Muscle of leg (tissue), 11 donors: ENCODE measurements around the gene LHX1. TPM values are rescaled to one million over a fixed set of nuclear protein-coding genes. Genes with fewer than 3 reads are reported as not detected.

Source experiments
- DNase-seq: peaks from one replicate; pipeline ENCODE4 v3.0.0; 2013
- H3K27ac ChIP-seq: one replicate; pipeline ENCODE4 v1.5.1; 2013; ENCODE audit warnings: mild to moderate bottlenecking, low read length, control low read depth
- H3K27me3 ChIP-seq: one replicate; pipeline ENCODE4 v1.6.1; 2013; ENCODE audit warnings: low read length; ENCODE audit not compliant: control insufficient read depth, insufficient read depth
- H3K36me3 ChIP-seq: one replicate; pipeline ENCODE4 v1.6.1; 2013; ENCODE audit warnings: low read length; ENCODE audit not compliant: control insufficient read depth, insufficient read depth
- H3K4me1 ChIP-seq: one replicate; pipeline ENCODE4 v1.6.1; 2013; ENCODE audit warnings: low read length; ENCODE audit not compliant: control insufficient read depth, insufficient read depth
- H3K4me3 ChIP-seq: one replicate; pipeline ENCODE4 v1.5.1; 2013; ENCODE audit warnings: low read length, control low read depth
- H3K9me3 ChIP-seq: replicated peaks from 2 replicates; pipeline ENCODE4 v1.6.1; 2013; ENCODE audit warnings: low read depth, low read length; ENCODE audit not compliant: control insufficient read depth
- WGBS: methylation state at CpG from one replicate; pipeline ENCODE4 v1.1.5; 2013; ENCODE audit warnings: missing lambda C conversion rate; ENCODE audit not compliant: insufficient coverage; 5-methylcytosine and 5-hydroxymethylcytosine counted together
- polyA plus RNA-seq, 8 donors: library from polyadenylated mRNA; unstranded; fragments of 120-200 nt; gene quantifications; one replicate each; pipeline versions ENCODE4 v1.2.1 to v1.2.3, GENCODE V29; 2013; ENCODE audit warnings: inconsistent platforms in 1 of 8, low replicate concordance in 1 of 8; ENCODE audit not compliant: insufficient read length in 8 of 8, insufficient read depth in 1 of 8
- total RNA-seq: library from RNA; stranded (reverse); fragments of 120-200 nt; gene quantifications from one replicate; pipeline ENCODE4 v1.2.4, GENCODE V29; 2013

The LHX1 gene
- total and polyA plus RNA-seq, 9 donors = 0.41 TPM; not detected in 8

DNA sequence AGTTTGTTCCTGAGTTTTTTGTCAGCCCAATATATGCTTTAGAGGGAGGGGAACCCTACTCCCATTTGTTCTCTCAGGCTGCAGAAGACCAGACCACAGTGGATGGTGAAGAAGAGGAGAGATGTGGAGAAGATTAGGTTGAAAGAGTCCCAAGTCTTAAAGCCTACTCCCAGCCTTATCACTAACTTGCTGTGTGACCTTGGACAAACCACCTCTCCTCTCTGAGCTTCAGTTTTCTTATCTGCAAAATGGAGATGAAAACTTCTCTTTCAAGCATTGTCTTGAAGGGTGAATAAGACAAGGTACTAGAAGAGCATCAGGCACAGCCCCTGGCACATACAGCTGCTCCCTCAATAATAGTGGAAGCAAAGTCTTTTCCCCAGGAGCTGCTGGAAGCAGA lies 15.1 kb upstream of the LHX1 start:
- peaks cover 72% of the 10 kb centered on the region for H3K27me3 ChIP-seq
- H3K27ac ChIP-seq = no peak overlapping the region
- no peak for DNase-seq
- H3K9me3 ChIP-seq = no peaks in the 10 kb centered on the region
- H3K4me1 ChIP-seq = no peaks in the 10 kb centered on the region
- no peak overlapping the region for H3K4me3 ChIP-seq
- H3K36me3 ChIP-seq = no peaks in the 10 kb centered on the region

DNA sequence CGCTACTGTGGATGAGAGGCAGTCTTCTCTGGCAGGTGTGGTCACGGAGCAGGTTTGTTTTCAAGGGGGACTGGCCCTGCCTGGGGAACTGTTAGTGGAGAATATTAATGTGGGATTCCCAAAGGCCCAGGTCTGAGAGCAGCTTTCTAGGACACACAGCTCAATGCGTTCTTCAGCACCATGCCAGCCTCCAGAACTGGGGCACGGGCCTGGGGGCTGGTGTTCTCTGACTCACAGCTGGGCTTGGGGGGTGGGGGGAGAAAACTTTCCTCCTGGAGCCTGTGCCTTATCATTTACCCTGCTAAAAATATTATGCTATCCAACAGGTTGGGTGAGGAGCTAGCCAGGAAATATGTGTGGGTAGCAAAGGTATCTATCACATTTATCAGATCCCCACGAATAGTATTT lies 13.5 kb upstream of the LHX1 start:
- Histone ChIP-seq H3K9me3 (no peaks in the 10 kb centered on the region), H3K36me3 (no peaks in the 10 kb centered on the region), H3K4me1 (peaks cover 4% of the 10 kb centered on the region), H3K4me3 (no peak overlapping the region), H3K27ac (no peak overlapping the region), H3K27me3 (peaks cover 85% of the 10 kb centered on the region)
- no peak for DNase-seq
- WGBS = 73% methylated on average over 2 of the region's 5 CpGs

DNA sequence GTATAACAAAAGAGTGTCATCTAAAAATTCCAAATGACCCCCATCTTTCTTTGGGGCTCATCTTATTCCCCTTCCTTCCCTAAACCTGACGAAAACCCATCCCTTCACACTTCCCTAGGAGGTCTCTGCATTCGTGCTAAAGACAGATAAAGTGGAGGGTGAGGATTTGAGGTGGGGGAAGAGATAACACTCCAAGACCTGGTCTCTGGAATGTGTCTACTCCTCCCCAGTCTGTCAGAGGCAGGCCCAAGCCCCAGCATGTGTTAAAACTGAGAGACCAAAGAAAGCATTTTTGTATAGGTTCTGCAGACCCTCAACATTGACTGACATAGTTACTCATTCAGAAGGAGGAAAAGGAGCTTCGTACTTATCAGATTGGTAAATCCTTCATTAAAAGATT lies 11.0 kb upstream of the LHX1 start:
- Histone ChIP-seq H3K27me3 (peaks cover 86% of the 10 kb centered on the region), H3K4me1 (peaks cover 4% of the 10 kb centered on the region), H3K4me3 (no peak overlapping the region), H3K9me3 (no peaks in the 10 kb centered on the region), H3K36me3 (no peaks in the 10 kb centered on the region), H3K27ac (no peak overlapping the region)
- no CpG with 5 or more reads among the region's 3 CpGs for whole genome bisulfite sequencing
- DNase-seq = no peak

DNA sequence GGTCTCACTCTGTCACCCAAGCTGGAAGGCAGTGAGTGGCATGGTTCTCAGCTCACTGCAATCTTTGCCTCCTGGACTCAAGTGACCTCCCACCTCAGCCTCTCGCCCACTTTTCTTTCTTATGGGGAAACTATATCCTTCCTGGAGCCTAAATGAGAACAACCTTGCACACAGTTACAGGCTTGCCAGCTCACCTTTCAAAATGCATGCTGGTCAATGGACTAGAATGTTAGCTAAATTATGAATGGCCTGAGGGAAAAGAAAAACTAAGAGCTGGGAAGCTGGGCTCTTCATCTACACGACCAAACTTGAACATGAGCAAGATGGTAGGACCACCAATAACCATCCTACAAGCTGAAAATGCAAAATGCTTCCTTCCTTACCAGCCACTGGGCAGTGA lies 10.6 kb upstream of the LHX1 start:
- peaks cover 6% of the 10 kb centered on the region for H3K4me1 ChIP-seq
- H3K9me3 ChIP-seq = no peaks in the 10 kb centered on the region
- H3K4me3 ChIP-seq = no peak overlapping the region
- WGBS = no CpG with 5 or more reads among the region's 2 CpGs
- DNase-seq = no peak
- H3K27ac ChIP-seq = no peak overlapping the region
- no peaks in the 10 kb centered on the region for H3K36me3 ChIP-seq
- H3K27me3 ChIP-seq = peaks cover 86% of the 10 kb centered on the region

DNA sequence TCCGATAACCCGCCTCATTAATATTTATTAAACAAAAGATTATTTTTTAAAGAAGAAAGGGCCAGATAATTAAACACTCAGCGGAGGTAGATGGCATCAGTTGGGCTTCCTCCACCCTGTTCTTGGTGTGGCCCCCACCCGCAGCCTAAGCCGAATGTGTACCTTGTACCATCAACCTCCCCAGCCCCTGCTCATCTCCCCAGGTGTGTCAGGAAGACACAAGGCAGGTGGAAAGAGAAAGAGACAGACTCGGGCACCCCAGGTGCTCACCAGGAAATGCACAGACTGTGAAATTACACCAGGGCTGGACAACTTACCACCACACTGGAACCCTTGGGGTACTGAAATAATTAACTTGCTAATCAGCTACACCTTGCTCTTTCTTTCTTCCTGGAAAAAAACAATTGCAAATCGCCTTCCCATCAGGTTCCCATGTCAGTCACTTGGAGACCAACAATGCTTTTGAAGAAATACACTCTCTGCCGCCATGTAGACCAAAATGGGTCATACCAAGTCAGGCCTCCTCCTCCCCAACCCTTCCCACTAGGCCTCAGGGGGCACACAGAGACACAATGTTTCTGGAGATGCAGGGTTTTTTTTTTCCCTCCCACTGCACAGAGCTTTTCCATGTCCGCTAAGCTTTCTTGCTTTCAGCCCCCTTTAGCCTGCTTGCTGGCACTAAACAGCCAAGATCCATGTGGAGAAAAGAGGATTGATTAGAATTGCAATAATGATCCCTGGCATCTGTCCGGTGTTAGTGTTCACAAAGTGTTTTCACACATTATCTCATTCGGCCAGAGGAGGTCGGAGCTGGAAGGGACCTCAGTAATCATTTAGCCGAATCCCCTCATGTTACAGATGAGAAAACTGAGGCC lies 8.6 kb upstream of the LHX1 start:
- no peak overlapping the region for H3K27ac ChIP-seq
- DNase-seq = no peak
- WGBS = 38% methylated on average over 7 of the region's 13 CpGs
- H3K27me3 ChIP-seq = peaks cover 87% of the 10 kb centered on the region
- no peaks in the 10 kb centered on the region for H3K9me3 ChIP-seq
- H3K36me3 ChIP-seq = no peaks in the 10 kb centered on the region
- H3K4me1 ChIP-seq = peaks cover 22% of the 10 kb centered on the region
- H3K4me3 ChIP-seq = no peak overlapping the region

DNA sequence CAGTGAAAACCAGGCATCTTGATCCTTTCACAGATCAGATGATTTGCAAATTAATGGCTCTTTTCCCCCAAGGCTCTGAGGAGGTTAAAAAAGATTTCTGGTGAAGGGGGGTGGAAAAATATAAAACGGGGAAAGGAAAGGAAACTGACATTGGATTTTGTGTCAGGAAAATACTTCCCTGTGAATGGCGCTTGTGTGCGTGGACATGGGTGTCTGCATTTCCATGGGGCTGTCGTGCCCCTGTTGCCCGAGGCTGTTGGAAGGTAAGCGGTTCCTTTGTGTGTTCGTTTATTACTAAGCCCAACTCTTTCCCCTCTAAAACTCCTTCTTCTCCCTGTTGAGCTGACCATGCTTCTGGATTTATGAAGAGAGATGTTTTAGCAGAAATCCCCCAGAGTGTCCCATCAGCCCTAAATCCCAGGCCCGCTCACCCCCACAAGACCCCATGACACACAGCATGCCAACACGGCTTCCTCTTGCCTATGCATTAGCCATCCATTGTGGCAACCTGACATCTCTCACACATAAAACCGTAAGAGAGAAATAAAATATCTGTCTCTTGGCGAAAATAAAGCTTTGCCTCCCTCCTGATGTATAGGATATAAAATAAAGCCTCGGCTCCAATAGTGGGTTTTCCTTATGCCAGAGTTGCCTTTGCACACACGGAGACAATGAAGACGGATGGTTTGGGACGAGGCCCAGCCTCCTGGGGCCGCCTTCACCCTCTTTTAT lies 7.3 kb upstream of the LHX1 start:
- Histone ChIP-seq H3K4me1 (peaks cover 35% of the 10 kb centered on the region), H3K36me3 (no peaks in the 10 kb centered on the region), H3K9me3 (no peaks in the 10 kb centered on the region), H3K4me3 (no peak overlapping the region), H3K27ac (no peak overlapping the region), H3K27me3 (peaks cover 93% of the 10 kb centered on the region)
- WGBS = 8% methylated on average over 7 of the region's 16 CpGs
- no peak for DNase-seq

DNA sequence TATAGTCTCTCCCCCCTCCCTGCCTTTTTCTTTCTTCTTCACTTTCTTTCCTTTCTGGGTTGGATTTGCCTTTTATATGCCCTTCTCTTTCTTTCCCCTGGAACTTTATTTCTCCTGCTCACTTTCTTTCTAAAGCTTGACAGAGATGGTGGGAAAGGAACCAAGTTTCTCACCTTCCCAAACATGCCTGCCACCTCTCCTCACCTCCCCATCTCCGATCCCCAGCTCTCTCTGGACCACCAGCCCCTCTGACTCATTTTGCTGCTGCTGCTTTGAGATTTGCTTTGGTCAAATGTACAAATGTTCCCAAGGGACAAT lies 6.7 kb upstream of the LHX1 start:
- Histone ChIP-seq H3K4me1 (peaks cover 40% of the 10 kb centered on the region), H3K27ac (no peak overlapping the region), H3K27me3 (peaks cover 94% of the 10 kb centered on the region), H3K4me3 (no peak overlapping the region), H3K9me3 (no peaks in the 10 kb centered on the region), H3K36me3 (no peaks in the 10 kb centered on the region)
- DNase-seq = no peak
- no CpG with 5 or more reads among the region's 1 CpG for WGBS

DNA sequence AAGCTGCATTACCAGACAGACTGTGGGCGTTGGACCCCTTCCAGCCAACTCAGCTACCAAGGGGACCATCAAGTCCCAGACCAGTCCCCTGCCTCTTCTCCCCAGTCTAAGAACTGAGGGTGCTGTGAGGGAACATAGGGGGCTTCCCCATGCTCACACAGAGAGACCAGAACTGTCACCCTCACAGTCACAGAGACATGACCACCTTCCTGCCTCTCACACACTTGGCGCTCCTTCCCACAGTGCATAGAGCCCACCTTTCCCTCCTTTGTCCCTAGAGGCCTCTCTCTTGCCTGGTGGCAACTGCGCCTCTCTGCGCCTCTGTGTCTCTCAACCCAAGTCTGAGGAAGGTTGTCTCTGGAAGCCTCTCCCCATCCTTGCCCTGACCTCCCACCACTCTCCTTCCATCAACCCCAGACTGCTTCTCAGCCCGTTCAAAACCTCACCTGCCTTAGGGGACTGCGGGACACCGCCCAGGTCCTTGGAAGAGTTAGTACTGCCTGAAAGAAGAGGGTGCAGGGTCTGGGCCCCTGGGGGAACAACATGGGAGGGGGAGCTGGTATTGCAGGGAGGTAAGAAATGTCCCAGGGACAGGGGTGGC lies 6.1 kb upstream of the LHX1 start:
- H3K27me3 ChIP-seq = peaks cover 99% of the 10 kb centered on the region
- H3K27ac ChIP-seq = no peak overlapping the region
- no peaks in the 10 kb centered on the region for H3K9me3 ChIP-seq
- no peak overlapping the region for H3K4me3 ChIP-seq
- no peaks in the 10 kb centered on the region for H3K36me3 ChIP-seq
- 29% methylated on average over 5 of the region's 7 CpGs for WGBS
- peaks cover 47% of the 10 kb centered on the region for H3K4me1 ChIP-seq
- no peak for DNase-seq

DNA sequence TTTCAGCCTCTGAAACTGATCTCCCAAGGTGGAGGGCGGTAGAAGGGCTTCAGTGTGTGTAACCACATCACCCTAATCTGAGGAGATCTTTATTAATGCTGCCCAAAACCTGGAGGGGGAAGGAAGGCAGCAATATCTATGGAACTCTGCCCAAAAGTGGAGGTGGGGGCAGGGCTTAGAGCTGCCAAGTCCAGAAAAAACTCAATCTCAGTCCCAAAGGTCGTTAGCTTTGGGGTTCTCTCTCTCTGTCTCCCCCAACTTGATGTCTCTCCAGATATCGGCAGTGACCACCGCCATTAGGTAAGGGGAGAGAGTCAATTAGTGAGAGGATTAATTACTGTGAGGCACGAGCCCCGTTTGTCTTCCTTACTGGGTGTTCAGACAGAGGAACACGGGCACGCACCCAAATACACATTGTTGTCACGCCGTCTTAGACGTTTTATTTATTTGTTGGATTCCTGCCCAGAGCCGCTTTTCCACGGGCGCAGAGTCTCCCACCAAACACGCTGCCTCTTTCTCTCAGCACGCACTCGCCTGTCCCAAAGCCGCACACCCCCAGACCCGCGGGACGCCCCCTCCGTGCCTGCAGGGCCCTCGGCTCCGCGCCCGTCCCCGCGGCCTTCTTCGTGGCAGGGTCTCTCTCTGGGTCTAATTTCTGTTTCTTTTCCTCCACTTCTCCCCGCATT lies 5.4 kb upstream of the LHX1 start:
- Histone ChIP-seq H3K4me1 (peaks cover 53% of the 10 kb centered on the region), H3K4me3 (no peak overlapping the region), H3K27me3 (peaks cover 100% of the 10 kb centered on the region), H3K27ac (no peak overlapping the region), H3K9me3 (no peaks in the 10 kb centered on the region), H3K36me3 (no peaks in the 10 kb centered on the region)
- 1% methylated on average over 26 of the region's 30 CpGs for WGBS
- DNase-seq = no peak

DNA sequence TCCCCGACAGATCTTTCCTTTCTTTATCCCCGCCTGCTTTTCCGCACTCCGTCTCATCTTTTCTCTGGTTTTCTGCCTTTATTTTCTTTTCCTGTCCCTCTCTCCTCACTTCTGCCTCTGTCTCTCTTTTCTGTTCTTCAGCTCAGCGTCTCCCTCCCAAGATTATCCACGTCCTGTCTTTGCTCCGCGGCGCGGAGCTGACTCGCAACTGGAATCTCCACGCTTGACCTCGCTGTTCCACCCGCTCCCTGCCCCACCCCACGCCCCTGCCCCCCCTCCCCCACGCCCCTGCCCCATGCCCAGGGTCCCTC lies 4.9 kb upstream of the LHX1 start:
- H3K9me3 ChIP-seq = no peaks in the 10 kb centered on the region
- peaks cover 100% of the 10 kb centered on the region for H3K27me3 ChIP-seq
- no peak for DNase-seq
- no peak overlapping the region for H3K27ac ChIP-seq
- H3K4me1 ChIP-seq = peaks cover 58% of the 10 kb centered on the region
- H3K4me3 ChIP-seq = no peak overlapping the region
- 0% methylated on average over 5 of the region's 16 CpGs for WGBS
- H3K36me3 ChIP-seq = no peaks in the 10 kb centered on the region
